Measurements from ENCODE around the gene TDRD9.

- TF ChIP-seq CTCF (IDR thresholded peaks at IDR 0.05; ENCODE audit: poor library complexity, severe bottlenecking) (no peak), EZH2 (IDR thresholded peaks at IDR 0.05; ENCODE audit: borderline replicate concordance, insufficient read depth, low read length, poor library complexity, severe bottlenecking) (no peak), REST (IDR thresholded peaks at IDR 0.05; ENCODE audit: borderline replicate concordance) (no peak), TAF1 (IDR thresholded peaks at IDR 0.05; ENCODE audit: low read depth) (no peak), SMC3 (conservative IDR thresholded peaks at IDR 0.05; ENCODE audit: poor library complexity) (no peak), POLR2AphosphoS5 (IDR thresholded peaks at IDR 0.05) (no peak), RAD21 (conservative IDR thresholded peaks at IDR 0.05) (no peak)
Observed at GRCh38 chr14:103960457-103961055, 32.3 kb downstream of the TDRD9 start.

Data from neural cell (in vitro differentiated cells).